HG02840 (cell line): ENCODE results near the gene RFPL4A.

Experiments
- ATAC-seq: cut with Tn5 transposase; IDR thresholded peaks from one replicate; pipeline ENCODE4 v1.9.1; 2021; ENCODE audit warnings: mild to moderate bottlenecking, moderate library complexity, moderate number of reproducible peaks; ENCODE audit not compliant: unreplicated experiment, low FRiP score

The RFPL4A gene

DNA sequence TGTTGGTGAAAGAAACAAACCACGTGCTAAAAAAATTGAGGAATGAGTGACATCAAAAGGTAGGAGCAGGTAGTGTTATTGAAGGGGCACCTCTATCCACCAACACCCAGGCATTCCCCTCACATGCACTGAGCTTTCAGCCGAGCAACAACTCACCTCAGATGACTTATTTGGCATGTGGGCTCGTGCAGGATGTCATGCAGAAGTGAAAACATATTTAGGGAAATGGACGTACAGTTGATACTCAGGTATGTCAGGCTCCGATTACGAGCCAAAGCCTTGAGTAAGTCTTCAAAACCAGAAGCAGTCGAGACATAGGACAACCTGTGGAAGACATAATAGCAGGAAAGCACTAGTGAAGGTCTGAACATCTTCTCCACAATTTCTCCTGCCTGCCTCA, 42.5 kb downstream of the RFPL4A start:
- no peak for ATAC-seq

GRCh38 chr19:55802281-55802680, 43.4 kb downstream of the RFPL4A start:
- no peak for ATAC-seq

GRCh38 chr19:55809381-55810058, 50.6 kb downstream of the RFPL4A start:
- no peak for ATAC-seq

- no peak for ATAC-seq
These were observed 52.4 kb downstream of the RFPL4A start for GRCh38 chr19:55811340-55811739.

- no peak for ATAC-seq
These were observed 53.6 kb downstream of the RFPL4A start for GRCh38 chr19:55812449-55812848.
